ENCODE measurements around the gene KLHL40.
"Not testable (repeated sequence)": the region's sequence is repeated elsewhere in the genome, so short reads cannot be mapped to it uniquely, and the experiment has no call there.

KLHL40 gene

GRCh38 chr3:42720126-42720525 is 34.8 kb downstream of the KLHL40 start:
- no peak for DNase-seq (ENCODE audit: low read depth, low spot score)

DNA sequence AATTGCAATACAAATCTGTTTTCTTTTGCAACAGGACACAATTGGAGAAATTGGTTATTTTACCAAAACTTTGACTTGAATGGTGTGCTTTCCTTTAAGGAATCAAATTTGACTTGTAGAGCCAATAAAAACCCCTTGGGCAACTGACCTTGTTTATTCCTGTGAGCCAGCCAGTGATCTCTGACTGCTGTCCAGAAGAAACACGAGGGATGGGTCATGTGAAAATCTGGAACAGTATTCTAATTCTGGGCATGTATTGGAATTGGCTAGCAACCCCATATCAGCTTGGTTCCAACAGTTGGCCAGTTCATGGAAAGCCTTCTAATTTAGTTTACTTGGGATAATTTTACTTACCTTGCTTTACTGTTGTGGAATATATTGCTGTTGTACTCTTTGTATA is 36.4 kb downstream of the KLHL40 start:
- no peak for DNase-seq (ENCODE audit: low read depth, low spot score)

DNA sequence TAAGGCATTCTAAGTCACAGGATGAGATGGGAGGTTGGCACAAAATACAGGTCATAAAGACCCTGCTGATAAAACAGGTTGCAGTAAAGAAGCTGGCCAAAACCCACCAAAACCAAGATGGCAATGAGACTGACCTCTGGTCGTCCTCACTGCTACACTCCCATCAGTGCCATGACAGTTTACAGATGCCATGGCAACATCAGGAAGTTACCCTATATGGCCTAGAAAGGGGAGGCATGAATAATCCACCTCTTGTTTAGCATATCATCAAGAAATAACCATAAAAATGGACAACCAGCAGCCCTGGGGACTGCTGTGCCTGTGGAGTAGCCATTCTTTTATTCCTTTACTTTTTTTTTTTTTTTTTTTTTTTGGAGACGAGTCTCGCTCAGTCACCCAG is 37.1 kb downstream of the KLHL40 start:
- DNase-seq (ENCODE audit: low read depth, low spot score) = not testable (repeated sequence)

DNA sequence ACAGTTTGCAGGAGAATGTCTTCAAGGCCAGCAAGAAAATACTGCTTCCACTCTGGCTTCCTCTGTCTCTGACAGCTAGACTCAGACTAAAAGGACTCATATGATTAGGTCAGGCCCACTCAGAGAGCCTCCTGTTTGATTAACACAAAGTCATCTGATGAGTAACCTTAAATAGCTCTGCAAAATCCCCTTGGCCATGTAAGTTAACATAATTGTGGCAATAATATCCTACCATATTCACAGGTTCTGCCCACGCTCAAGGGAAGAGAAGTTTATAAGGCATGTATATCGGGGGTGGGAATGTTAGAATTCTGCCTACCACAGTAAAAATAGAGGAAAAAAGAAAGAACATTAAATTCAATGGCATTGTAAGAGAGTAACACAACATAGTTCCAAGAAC is 37.9 kb downstream of the KLHL40 start:
- DNase-seq (ENCODE audit: low read depth, low spot score) = no peak

- DNase-seq (ENCODE audit: low read depth, low spot score) = no peak
These were observed 40.1 kb downstream of the KLHL40 start for GRCh38 chr3:42725454-42725853.

- DNase-seq (ENCODE audit: low read depth, low spot score) = no peak
These were observed 42.7 kb downstream of the KLHL40 start for GRCh38 chr3:42728056-42728455.

- DNase-seq (ENCODE audit: low read depth, low spot score) = no peak
These were observed 43.5 kb downstream of the KLHL40 start for GRCh38 chr3:42728668-42729364.

- DNase-seq (ENCODE audit: low read depth, low spot score) = no peak
These were observed 44.2 kb downstream of the KLHL40 start for GRCh38 chr3:42729404-42730145.

DNA sequence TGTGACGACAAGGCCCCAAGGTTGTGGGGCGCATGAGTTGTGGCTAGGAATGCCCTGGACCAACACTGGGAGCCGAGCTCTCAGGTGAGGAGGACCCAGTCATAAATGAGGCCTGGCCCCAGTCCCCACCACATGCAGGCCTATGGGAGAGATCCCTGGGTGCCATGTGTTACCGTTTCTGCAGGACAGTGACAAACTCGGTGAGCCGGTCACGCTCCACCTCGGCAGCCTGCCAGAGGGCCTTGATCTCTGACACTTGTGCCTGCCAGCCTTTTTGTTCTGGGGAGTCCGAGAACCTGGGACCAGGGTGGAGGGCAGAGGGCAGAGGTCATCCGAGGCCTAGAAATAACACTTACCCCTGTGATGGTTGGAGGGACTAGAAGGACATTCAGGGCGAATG is 45.0 kb downstream of the KLHL40 start:
- DNase-seq (ENCODE audit: low read depth, low spot score) = no peak

DNA sequence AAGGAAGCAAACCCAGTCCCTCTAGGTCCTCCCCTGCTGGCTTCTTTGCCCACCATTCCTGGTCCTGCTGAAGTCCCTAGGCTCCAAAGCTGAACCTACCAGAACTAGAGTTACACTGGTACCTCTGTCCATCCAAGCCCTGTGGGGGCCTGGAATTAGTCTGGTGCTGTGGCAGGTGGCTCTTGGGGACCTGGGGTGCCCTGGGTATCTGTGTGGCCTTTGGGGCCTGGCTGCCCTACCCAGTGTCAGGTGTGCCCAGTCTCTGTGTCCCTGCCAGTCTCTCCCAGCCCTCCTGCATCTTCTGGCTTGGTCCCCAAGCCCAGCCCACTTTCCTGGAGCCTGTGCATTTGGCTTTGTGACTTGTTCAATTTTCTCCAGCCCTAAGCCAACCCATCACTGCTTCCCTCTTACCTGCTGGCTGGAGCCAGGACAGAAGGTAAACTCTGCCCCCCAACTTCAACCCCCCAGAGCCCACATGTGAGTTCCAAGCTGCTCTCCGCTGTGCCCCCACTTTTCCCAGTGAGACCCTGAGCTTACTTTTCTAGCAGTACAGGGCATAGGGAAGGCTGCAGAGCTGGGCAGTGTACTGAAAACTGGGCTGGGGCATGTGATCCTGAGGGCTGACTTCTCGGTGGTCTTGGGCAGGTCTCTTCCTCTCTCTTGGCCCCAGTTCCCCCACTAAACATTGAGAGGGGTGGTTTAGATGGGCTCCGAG is 45.5 kb downstream of the KLHL40 start:
- no peak for DNase-seq (ENCODE audit: low read depth, low spot score)

DNA sequence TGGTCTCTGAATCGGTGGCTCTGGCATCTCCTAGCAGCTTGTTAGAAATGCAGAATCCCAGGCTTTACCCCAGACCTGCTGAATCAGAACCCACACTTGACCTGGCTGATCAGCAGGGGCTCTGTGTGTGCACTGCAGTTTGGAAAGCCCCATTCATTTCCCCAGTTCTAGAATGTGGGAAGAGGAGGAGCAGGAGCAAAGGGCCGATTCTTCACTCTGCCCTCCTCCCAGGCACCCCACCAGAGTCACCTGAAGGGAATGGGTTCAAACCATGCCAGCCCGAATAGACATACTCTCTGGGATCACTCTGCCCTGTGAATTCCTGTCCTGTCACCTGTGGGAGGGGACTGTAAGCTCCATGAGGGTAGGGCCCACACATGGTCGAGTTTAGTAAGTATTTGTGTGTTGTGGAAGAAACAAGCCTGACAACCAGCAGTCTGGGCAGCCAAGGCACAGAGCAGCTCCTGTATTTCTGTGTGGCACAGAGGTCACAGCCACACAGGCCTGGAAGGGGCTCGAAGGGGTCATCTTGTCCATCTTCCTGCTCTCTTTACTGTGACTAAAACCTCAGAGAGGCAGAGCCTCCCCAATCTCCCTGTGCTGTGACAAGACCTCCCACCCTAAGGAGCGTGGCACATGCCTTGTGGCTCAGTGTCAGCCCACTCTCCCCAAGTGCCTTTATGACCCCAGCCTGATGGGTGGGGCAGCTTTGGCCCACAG is 46.3 kb downstream of the KLHL40 start:
- DNase-seq (ENCODE audit: low read depth, low spot score) = no peak

- no peak for DNase-seq (ENCODE audit: low read depth, low spot score)
These were observed 47.0 kb downstream of the KLHL40 start for GRCh38 chr3:42732196-42732828.

GRCh38 chr3:42732829-42733459 is 47.6 kb downstream of the KLHL40 start:
- DNase-seq (ENCODE audit: low read depth, low spot score) = no peak

GRCh38 chr3:42733501-42734262 is 48.3 kb downstream of the KLHL40 start:
- DNase-seq (ENCODE audit: low read depth, low spot score) = no peak

- DNase-seq (ENCODE audit: low read depth, low spot score) = no peak
These were observed 49.0 kb downstream of the KLHL40 start for GRCh38 chr3:42734263-42734860.

GRCh38 chr3:42735019-42735418 is 49.7 kb downstream of the KLHL40 start:
- no peak for DNase-seq (ENCODE audit: low read depth, low spot score)

DNA sequence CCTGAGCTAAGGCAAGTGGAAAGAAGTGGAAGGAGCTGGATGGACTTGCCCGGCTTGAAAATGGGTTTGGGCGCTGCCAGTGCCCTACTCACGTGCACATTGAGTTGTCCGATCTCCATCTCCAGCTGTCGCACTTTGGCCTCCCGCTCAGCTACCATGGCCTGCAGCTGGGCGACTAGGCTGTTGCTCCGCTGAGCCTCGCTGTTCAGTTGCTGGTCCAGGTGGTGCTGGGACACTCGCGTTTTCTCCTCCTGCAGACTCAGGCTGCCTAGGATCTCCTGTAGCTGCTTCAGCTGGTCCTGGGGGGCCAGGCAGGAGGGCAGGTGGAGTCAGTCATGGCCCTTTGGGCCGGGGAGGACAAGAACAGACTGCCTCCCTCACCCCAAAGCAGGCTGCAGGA is 50.3 kb downstream of the KLHL40 start:
- no peak for DNase-seq (ENCODE audit: low read depth, low spot score)

DNA sequence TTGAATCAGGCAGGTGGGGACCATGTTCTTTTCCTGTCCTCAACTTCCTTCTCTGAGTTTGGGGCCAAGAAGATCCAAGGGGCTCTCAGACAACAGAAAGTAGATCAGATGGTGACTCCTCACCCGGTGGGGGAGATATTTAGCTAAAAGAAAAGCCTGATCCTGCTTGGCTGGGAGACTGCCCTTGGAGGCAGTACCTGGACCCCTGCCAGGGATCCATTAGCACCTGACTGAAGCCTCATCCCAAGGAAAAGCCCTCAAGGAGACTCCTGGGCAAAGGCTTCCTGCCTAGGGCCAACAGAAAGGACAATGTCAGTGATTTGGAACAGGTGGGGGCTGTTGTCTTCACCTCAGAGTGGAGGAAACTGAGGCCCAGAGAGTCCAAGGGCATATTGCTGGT is 50.7 kb downstream of the KLHL40 start:
- DNase-seq (ENCODE audit: low read depth, low spot score) = no peak

DNA sequence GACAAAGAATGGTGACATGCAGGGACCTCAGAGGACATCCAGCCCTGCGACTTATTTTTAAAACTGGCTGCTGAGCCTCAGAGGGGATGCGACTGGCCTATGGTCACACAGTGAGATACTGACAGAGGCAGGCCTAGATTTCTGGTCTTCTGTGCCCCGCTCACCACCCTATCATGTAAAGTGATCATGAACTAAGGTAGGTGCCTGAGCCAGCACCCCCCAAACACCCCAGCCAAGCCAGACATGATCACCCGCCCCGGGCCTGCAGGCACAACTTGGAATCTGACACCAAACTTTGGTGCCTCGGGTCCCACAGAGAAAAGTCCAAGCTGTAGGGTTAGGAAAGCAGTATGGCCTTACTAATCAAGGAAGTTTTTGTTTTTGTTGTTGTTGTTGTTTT is 51.2 kb downstream of the KLHL40 start:
- DNase-seq (ENCODE audit: low read depth, low spot score) = no peak
